Testis (tissue), 2 donors: ENCODE results near the gene PNPLA6.

ENCODE experiments used
- CTCF ChIP-seq, 3 experiments: fragments of 450-650 bp in 2 of 3; fragments of 200-600 bp in 1 of 3; sonication (generic) in 1 of 3; IDR thresholded peaks; one replicate each; pipeline ENCODE4 v1.5.1; 2016 to 2019; ENCODE audit warnings: antibody characterized with exemption in 3 of 3, mild to moderate bottlenecking in 2 of 3, moderate library complexity in 1 of 3
- POLR2A ChIP-seq: fragments of 450-650 bp; IDR thresholded peaks from one replicate; pipeline ENCODE4 v1.6.1; 2017; ENCODE audit warnings: antibody characterized with exemption, mild to moderate bottlenecking, moderate library complexity

DNA sequence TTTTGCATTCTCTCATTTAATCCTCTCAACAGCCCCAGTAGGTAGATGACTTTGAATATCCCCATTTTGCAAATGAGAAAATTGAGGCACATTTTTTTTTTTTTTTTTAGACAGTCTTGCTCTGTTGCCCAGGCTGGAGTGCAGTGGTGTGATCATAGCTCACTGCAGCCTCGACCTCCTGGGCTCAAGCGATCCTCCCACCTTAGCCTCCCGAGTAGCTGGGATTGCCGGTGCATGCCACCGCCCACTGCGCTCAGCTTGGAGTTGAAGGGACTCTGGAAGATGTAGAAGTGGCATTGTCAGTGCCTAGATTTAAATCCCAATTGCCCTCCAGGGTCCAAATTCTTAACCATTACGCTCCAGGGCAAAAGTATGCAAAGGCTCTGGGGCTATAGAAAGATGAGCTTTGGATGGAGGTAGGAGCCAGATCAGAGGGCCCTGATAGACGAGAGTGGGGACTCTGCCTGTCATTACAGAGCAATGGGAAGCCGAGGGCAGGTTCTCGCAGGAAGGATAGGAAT is 13.9 kb upstream of the PNPLA6 start:
- no peak for TF ChIP-seq CTCF (IDR thresholded peaks at IDR 0.05)
- TF ChIP-seq POLR2A, result no peak
